Effector memory CD4-positive, alpha-beta T cell (primary cell): Measurements from ENCODE around the gene IVNS1ABP.
"Not testable (repeated sequence)": the region's sequence is repeated elsewhere in the genome, so short reads cannot be mapped to it uniquely, and the experiment has no call there.

Experiments
- DNase-seq, 3 donors: peaks; one replicate each; pipeline ENCODE4 v3.0.0-alpha.2; 2020
- H3K27ac ChIP-seq: 2 replicates; pipeline ENCODE4 v1.7.0; 2013; ENCODE audit warnings: mild to moderate bottlenecking, low read length, moderate library complexity; ENCODE audit not compliant: insufficient read depth, poor library complexity, severe bottlenecking
- H3K27me3 ChIP-seq: replicated peaks from 2 replicates; pipeline ENCODE4 v1.7.0; 2013; ENCODE audit warnings: mild to moderate bottlenecking, low read length; ENCODE audit not compliant: insufficient read depth, control insufficient read depth, poor library complexity, severe bottlenecking
- H3K36me3 ChIP-seq: 2 replicates; pipeline ENCODE4 v1.7.0; 2013; ENCODE audit warnings: mild to moderate bottlenecking, low read length, moderate library complexity; ENCODE audit not compliant: control insufficient read depth, insufficient read depth
- H3K4me1 ChIP-seq: 2 replicates; pipeline ENCODE4 v1.7.0; 2013; ENCODE audit warnings: low read length, mild to moderate bottlenecking; ENCODE audit not compliant: control insufficient read depth, insufficient read depth, poor library complexity, severe bottlenecking
- H3K4me3 ChIP-seq: 2 replicates; pipeline ENCODE4 v1.7.0; 2013; ENCODE audit warnings: low read length, low read depth, mild to moderate bottlenecking; ENCODE audit not compliant: insufficient read depth, poor library complexity, severe bottlenecking
- H3K9me3 ChIP-seq: 2 replicates; pipeline ENCODE4 v1.7.0; 2013; ENCODE audit warnings: mild to moderate bottlenecking, low read length, moderate library complexity; ENCODE audit not compliant: control insufficient read depth
- total RNA-seq, 3 donors: gene quantifications; one replicate each; lab custom pipeline; 2026; lab: John Stamatoyannopoulos, UW

The IVNS1ABP gene
- 328 to 762 (median 383) reads per million in 3 donors for total RNA-seq

DNA sequence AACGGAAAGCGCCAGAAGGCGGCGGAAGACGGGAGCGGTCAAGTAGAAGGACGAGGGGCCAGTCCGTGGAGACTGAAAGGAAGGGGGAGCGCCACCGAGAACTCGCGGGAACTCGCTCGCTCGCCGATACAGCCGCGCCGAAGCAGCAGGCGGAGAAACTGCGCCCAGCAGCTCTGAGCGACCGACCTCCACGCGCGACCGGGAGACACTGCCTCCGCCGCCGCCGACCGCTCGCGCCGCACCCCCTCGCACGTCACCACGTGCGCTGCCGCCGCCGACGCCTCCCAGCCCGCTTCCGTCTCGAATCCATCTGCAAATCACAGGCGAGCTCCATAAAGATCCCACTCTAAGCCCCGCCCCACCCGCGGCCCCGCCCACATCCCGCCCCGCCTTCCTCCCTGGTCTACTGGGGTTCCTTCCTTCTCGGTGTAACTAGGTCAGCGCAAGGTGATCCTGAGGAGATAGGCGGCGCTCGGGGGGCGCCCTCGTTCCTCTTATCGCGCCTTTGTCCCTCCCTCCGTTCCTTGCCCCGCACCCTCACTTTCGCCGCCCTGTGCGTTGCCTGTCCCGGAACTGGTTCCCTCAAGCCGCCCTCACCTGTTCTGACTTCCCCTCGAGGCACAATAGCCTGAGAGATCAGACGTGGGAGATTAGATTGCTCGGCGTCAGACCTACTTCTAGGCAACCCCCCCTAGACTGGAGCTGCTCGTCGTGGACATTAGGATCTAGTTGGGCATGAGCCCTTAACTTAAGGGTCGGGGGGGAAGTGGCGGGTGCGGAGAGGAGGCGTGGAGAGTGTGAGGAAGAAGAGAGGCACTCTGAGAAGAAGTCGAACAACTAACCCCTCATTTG is at the start of gene IVNS1ABP:
IVNS1ABP (minus strand) TSS at position 210 of the 852 bp plus-strand sequence. CDS start 7,750 bp downstream, outside the sequence.
- Histone ChIP-seq H3K27ac (peak within 1 kb of the TSS; percentile 98), H3K27me3 (no peaks in the 10 kb centered on the region), H3K9me3 (no peaks in the 10 kb centered on the region), H3K36me3 (no peaks in the 10 kb centered on the region), H3K4me3 (peak within 1 kb of the TSS; percentile 98), H3K4me1 (peaks cover 28% of the 10 kb centered on the region)
- DNase-seq, result peak; percentile 92 to 97 (median 95)

DNA sequence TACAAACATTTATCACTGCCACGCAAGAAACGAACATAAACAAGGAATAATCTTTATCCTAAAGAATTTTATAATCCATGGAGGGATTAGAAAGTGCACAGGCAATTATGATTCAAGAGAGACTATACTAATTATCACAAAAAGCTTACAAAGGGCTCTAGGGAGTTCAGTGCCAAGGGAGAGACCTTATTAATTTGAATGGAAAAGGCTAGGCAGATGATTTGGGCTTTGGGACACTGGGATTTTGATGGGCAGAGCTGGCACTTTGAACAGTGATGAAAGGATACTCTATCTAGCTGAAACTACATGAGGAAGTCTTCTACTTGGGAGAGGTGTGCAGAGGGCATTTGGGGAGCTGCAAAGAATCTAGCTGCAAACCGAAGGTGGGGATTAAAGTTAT is 48.9 kb upstream of the IVNS1ABP start:
- DNase-seq, result no peak
- H3K27ac ChIP-seq, result no peak overlapping the region
- H3K36me3 ChIP-seq, result no peaks in the 10 kb centered on the region
- H3K9me3 ChIP-seq, result no peaks in the 10 kb centered on the region
- H3K4me1 ChIP-seq, result no peaks in the 10 kb centered on the region
- no peak overlapping the region for H3K4me3 ChIP-seq
- no peaks in the 10 kb centered on the region for H3K27me3 ChIP-seq

DNA sequence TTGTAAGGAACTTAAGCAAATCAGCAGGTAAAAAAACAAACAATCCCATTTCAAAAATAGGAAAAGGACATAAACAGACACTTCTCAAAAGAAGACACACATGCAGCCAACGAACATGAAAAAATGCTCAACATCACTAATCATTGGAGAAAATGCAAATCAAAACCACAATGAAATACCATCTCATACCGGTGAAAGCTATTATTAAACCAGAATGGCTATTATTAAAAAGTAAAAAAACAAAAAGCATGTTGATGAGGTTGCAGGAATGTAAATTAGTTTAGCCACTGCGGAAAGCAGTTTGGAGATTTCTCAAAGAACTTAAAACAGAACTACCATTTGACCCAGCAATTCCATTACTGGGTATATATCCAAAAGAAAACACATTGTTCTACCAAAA is 47.5 kb upstream of the IVNS1ABP start:
- H3K4me3 ChIP-seq, H3K9me3 ChIP-seq, H3K36me3 ChIP-seq, DNase-seq, H3K27me3 ChIP-seq, H3K4me1 ChIP-seq, H3K27ac ChIP-seq: not testable (repeated sequence)

DNA sequence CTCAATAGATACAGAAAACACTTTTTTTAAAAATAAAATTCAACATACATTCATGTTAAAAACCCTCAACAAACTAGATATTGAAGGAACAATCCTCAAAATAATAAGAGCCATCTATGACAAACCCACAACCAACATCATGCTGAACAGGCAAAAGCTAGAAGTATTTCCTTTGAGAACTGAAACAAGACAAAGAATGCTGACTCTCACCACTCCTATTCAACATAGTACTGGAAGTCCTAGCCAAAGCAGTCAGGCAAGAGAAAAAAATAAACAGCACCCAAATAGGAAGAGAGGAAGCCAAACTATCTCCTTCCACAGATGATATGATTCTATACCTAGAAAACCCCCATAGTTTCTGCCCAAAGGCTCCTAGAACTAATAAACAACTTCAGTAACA is 46.2 kb upstream of the IVNS1ABP start:
- DNase-seq, result no peak
- Histone ChIP-seq H3K27me3 (no peaks in the 10 kb centered on the region), H3K4me1 (no peaks in the 10 kb centered on the region), H3K36me3 (no peaks in the 10 kb centered on the region), H3K27ac (no peak overlapping the region), H3K4me3 (no peak overlapping the region), H3K9me3 (no peaks in the 10 kb centered on the region)

DNA sequence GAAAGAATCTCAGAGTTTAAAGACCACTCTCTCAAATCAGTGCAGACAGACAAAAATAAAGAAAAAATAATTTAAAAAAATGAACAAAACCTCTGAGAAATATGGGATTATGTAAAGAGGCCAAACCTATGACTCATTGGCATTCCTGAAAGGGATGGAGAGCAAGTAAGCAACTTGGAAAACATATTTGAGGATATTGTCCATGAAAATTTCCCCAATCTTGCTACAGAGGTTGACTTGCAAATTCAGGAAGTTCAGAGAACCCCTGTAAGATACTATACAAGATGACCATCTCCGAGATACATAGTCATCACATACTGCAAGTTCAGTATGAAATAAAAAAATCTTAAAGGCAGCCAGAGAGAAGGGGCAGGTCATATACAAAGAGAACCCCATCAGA is 43.7 kb upstream of the IVNS1ABP start:
- no peaks in the 10 kb centered on the region for H3K4me1 ChIP-seq
- no peak overlapping the region for H3K4me3 ChIP-seq
- H3K36me3 ChIP-seq, result no peaks in the 10 kb centered on the region
- no peak for DNase-seq
- H3K9me3 ChIP-seq, result no peaks in the 10 kb centered on the region
- H3K27ac ChIP-seq, result no peak overlapping the region
- no peaks in the 10 kb centered on the region for H3K27me3 ChIP-seq

DNA sequence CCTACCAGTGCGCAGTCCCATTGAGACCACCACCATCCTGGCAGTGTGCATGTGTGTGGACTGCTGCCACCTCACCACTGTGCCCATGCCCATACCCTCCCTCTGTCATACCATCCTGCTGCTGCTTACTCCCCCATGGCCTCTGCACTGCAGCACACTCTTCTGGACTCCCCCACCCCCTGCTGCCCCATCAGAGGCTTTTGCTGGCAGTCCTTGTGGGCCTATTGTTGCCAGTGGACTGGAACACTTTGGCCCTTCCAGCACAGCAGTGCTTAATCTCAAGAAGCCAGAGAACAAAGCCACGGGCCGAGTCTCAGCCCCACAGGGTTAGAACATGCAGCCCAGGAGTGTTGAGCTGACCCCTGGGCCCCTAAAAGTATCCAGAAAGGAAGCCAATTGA is 41.9 kb upstream of the IVNS1ABP start:
- no peak overlapping the region for H3K27ac ChIP-seq
- H3K36me3 ChIP-seq, result no peaks in the 10 kb centered on the region
- no peaks in the 10 kb centered on the region for H3K4me1 ChIP-seq
- no peaks in the 10 kb centered on the region for H3K9me3 ChIP-seq
- no peak overlapping the region for H3K4me3 ChIP-seq
- no peak for DNase-seq
- no peaks in the 10 kb centered on the region for H3K27me3 ChIP-seq

DNA sequence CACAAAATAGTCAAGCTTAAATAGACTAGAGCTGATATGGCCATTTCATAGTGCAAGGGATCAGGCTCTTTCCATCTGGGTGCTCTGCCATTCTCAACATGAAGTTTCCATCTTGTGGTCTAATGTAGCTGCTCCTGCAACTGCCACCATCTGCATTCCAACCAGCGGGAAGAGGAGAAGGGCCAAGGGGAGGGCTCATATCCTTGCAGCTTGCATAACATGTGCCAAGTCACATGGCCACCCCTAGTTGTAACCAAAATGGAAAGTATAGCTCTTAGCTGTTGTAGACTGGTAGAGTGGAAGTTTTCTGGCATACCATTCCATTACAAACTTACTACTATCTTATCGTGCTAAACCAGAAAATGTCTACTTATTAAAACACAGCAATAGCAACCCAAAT is 38.9 kb upstream of the IVNS1ABP start:
- no peaks in the 10 kb centered on the region for H3K27me3 ChIP-seq
- H3K27ac ChIP-seq, result no peak overlapping the region
- no peak for DNase-seq
- H3K4me1 ChIP-seq, result no peaks in the 10 kb centered on the region
- H3K4me3 ChIP-seq, result no peak overlapping the region
- no peaks in the 10 kb centered on the region for H3K9me3 ChIP-seq
- H3K36me3 ChIP-seq, result no peaks in the 10 kb centered on the region

DNA sequence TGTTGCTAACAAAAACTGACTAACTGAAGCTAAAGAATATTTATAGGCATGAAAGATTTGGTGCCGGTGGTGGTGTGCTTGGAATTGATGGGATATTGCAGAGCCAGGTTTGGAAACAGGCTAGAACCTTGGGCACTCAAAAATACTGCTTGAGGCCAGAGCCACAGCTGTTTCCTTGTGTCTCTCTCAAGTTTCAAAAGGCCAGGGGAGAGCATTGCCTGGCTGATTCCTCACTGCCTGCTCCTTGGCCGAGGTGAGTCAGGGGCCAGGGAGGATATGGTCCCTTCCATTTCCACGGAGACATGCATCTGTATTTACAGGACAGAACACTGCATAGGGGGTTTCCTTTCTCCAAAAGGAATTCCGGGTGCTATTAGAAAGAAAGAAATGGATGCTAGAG is 36.1 kb upstream of the IVNS1ABP start:
- Histone ChIP-seq H3K4me3 (no peak overlapping the region), H3K36me3 (no peaks in the 10 kb centered on the region), H3K27me3 (no peaks in the 10 kb centered on the region), H3K27ac (no peak overlapping the region), H3K4me1 (no peaks in the 10 kb centered on the region), H3K9me3 (no peaks in the 10 kb centered on the region)
- DNase-seq, result no peak

DNA sequence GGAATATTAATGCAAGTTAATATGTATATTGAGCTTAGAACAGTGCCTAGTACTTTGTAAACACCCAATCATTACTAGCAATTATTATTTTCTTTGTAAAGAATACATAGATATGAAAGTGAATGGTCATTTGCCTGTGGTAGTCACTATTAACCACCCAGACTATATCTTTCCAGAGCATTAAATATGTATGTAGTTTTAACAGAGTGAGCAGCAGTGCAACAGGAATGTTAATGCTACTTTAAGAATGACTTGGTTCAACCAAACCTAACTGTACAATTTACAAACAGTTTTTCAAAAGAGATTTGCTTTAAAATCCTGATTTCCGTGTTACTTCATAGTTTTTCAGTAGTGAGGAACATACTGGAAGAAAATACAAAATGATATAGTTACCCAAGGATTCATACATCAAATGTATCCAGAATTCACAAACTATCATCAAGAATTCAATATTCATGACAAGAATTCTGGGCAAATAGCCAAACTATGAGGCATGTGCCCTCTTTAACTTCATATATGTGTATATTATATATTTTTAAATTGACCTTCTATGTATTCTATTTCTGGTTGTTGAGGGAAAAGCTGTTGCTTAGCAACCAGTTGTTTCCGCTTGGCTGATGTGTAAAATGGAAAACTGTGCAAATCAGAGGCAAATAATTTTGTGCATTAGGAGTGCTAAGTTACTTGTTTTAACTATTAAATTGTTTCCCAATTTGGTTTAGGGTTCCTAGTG is 34.9 kb upstream of the IVNS1ABP start:
- H3K9me3 ChIP-seq, result no peaks in the 10 kb centered on the region
- no peaks in the 10 kb centered on the region for H3K36me3 ChIP-seq
- no peak overlapping the region for H3K4me3 ChIP-seq
- H3K27ac ChIP-seq, result no peak overlapping the region
- DNase-seq, result no peak
- H3K4me1 ChIP-seq, result no peaks in the 10 kb centered on the region
- H3K27me3 ChIP-seq, result no peaks in the 10 kb centered on the region

DNA sequence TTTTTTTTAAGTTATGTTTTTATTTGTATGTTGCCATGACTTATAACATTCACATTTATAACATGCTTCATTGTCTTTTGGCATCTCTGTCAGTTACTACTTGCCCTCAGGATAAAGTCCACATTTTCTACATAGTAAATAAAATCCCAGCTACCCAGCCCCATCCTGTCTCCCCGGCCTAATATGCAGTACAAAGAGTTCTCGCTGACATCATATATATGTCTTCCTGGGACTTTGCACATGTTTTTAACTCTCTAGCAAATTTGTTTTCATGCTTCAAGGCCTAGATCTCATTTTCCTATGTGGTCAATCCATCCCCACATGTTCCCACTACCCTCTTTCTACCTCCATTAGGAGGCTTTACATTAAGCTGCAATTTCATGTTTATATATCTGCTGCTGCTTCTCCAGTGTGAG is 33.0 kb upstream of the IVNS1ABP start:
- H3K27me3 ChIP-seq, result no peaks in the 10 kb centered on the region
- H3K27ac ChIP-seq, result no peak overlapping the region
- no peak overlapping the region for H3K4me3 ChIP-seq
- H3K9me3 ChIP-seq, result no peaks in the 10 kb centered on the region
- no peak for DNase-seq
- H3K36me3 ChIP-seq, result no peaks in the 10 kb centered on the region
- H3K4me1 ChIP-seq, result no peaks in the 10 kb centered on the region
